Adrenal gland (tissue), 5 donors: ENCODE data around the gene ABTB2.

Source experiments
- POLR2A ChIP-seq, 2 donors: fragments of 450-650 bp; IDR thresholded peaks; one replicate each; pipeline ENCODE4 v1.6.1; 2017; ENCODE audit warnings: antibody characterized with exemption in 2 of 2, mild to moderate bottlenecking in 2 of 2, moderate library complexity in 1 of 2
- TF ChIP-seq, protein P1 (sequence below), 6 experiments: fragments of 450-650 bp in 4 of 6; fragments of 200-600 bp in 2 of 6; sonication (generic) in 1 of 6; IDR thresholded peaks; 1 replicate in 5 of 6; 2 replicates in 1 of 6; pipeline versions ENCODE4 v1.5.1 to v1.8.0; 2016 to 2021; ENCODE audit warnings: antibody characterized with exemption in 6 of 6, mild to moderate bottlenecking in 2 of 6, moderate library complexity in 1 of 6
- donor health status: DM: no; HTN: no; CAD: no.

DNA sequence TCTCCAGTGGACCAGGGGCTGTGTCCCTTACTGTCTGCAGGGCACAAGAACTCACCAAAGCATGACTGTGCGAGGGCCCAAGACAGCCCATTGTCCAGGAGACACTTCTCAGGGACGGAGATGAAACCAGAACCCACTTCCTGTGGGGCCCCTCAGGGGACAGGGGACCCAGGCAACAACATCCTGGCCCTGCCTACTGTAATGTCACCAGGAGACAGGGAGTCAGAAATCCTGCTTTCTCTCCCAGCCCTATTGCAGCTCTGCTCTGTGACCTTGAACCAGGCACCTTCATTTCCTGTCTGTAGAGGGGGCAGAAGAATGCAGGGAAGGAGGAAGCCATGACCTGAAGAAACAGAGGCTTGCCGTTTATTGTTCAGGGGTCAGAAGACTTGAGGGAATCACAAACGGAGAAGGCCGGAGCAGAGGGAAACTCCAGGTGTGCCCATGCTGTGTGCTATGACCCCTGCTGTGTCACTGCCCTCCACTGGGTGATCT, 154.4 kb downstream of the ABTB2 start:
- TF ChIP-seq, protein P1, sequence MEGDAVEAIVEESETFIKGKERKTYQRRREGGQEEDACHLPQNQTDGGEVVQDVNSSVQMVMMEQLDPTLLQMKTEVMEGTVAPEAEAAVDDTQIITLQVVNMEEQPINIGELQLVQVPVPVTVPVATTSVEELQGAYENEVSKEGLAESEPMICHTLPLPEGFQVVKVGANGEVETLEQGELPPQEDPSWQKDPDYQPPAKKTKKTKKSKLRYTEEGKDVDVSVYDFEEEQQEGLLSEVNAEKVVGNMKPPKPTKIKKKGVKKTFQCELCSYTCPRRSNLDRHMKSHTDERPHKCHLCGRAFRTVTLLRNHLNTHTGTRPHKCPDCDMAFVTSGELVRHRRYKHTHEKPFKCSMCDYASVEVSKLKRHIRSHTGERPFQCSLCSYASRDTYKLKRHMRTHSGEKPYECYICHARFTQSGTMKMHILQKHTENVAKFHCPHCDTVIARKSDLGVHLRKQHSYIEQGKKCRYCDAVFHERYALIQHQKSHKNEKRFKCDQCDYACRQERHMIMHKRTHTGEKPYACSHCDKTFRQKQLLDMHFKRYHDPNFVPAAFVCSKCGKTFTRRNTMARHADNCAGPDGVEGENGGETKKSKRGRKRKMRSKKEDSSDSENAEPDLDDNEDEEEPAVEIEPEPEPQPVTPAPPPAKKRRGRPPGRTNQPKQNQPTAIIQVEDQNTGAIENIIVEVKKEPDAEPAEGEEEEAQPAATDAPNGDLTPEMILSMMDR (IDR thresholded peaks at IDR 0.05): no peak
- no peak for TF ChIP-seq POLR2A (IDR thresholded peaks at IDR 0.05)
